ENCODE data around the gene KCNH2. TPM values are rescaled to one million over a fixed set of nuclear protein-coding genes. Genes with fewer than 3 reads are reported as not detected.

Gene KCNH2
- total and polyA plus RNA-seq, 2 of the 13 experiments (the other 11 are each of a cell fraction or from before 2014, with no cell fraction given), result 0.09 to 0.11 TPM

- TF ChIP-seq BATF2 (CRISPR knock-in tag; IDR thresholded peaks at IDR 0.05), result no peak
- no peak for TF ChIP-seq TGIF2 (CRISPR knock-in tag; IDR thresholded peaks at IDR 0.05)
- peak; percentile 52; the same call in 1 of the 2 replicates for TF ChIP-seq UBTF (CRISPR knock-in tag; IDR thresholded peaks at IDR 0.05)
- no peak for TF ChIP-seq ASH2L (IDR thresholded peaks at IDR 0.05; ENCODE audit: insufficient read length, low read depth, low read length)
- TF ChIP-seq JUNB (CRISPR knock-in tag; IDR thresholded peaks at IDR 0.05; ENCODE audit: borderline replicate concordance), result no peak
- no peak for TF ChIP-seq HES4 (CRISPR knock-in tag; IDR thresholded peaks at IDR 0.05; ENCODE audit: borderline replicate concordance)
- no peak for TF ChIP-seq NCOA1 (CRISPR knock-in tag; IDR thresholded peaks at IDR 0.05)
- TF ChIP-seq TBL1XR1 (IDR thresholded peaks at IDR 0.05; ENCODE audit: borderline replicate concordance, low read length, partially characterized antibody), result no peak
- TF ChIP-seq FLYWCH1 (CRISPR knock-in tag; IDR thresholded peaks at IDR 0.05), result no peak
- peak; percentile 16; the same call in 1 of the 2 replicates for TF ChIP-seq HDAC1 (CRISPR knock-in tag; IDR thresholded peaks at IDR 0.05)
- peak; percentile 80 for TF ChIP-seq ZNF687 (CRISPR knock-in tag; IDR thresholded peaks at IDR 0.05)
- no peak for TF ChIP-seq ZNF383 (CRISPR knock-in tag; IDR thresholded peaks at IDR 0.05; ENCODE audit: borderline replicate concordance)
- TF ChIP-seq ZNF766 (CRISPR knock-in tag; IDR thresholded peaks at IDR 0.05; ENCODE audit: borderline replicate concordance), result no peak
- TF ChIP-seq ETV6 (CRISPR knock-in tag; conservative IDR thresholded peaks at IDR 0.05), result peak; percentile 39; the same call in 1 of the 2 replicates
- TF ChIP-seq GZF1 (CRISPR knock-in tag; IDR thresholded peaks at IDR 0.05), result no peak
- no peak; the same call in 1 of the 2 replicates for TF ChIP-seq EEA1 (CRISPR knock-in tag; IDR thresholded peaks at IDR 0.05; ENCODE audit: borderline replicate concordance)
- peak; percentile 23; the same call in 1 of the 2 replicates for TF ChIP-seq ZNF691 (CRISPR knock-in tag; IDR thresholded peaks at IDR 0.05; ENCODE audit: borderline replicate concordance, low read depth)
- 0 out of 2 replicates have a peak, but pooled peaks have one; percentile 16 for TF ChIP-seq ZNF770 (CRISPR knock-in tag; IDR thresholded peaks at IDR 0.05)
Measured at GRCh38 chr7:151008511-151009323, 30.6 kb upstream of the KCNH2 start (continued).

Data from HepG2 (cell line).